ENCODE data around the gene ROCK2. TPM values are rescaled to one million over a fixed set of nuclear protein-coding genes. Genes with fewer than 3 reads are reported as not detected.

ROCK2 gene
- total RNA-seq, 1 experiment from 2014 or later, result 38.0 TPM

- Histone ChIP-seq H3K9me2 (ENCODE audit: insufficient read depth) (0 out of 2 replicates have a peak, but pooled peaks cover 3% of the 10 kb centered on the region), H3K9me3 (ENCODE audit: insufficient read depth, low read depth) (no peaks in the 10 kb centered on the region), H2AFZ (peak overlapping the region; percentile 69), H3K27me3 (ENCODE audit: insufficient read depth, low read depth) (no peaks in the 10 kb centered on the region), H3K4me2 (peak overlapping the region; percentile 92), H4K20me1 (ENCODE audit: insufficient read depth) (peaks cover 35% of the 10 kb centered on the region), H3K4me1 (replicated peaks; ENCODE audit: insufficient read depth) (peaks cover 53% of the 10 kb centered on the region), H3K79me2 (ENCODE audit: low read depth) (peaks cover 57% of the 10 kb centered on the region), H3K27ac (peak overlapping the region; percentile 98), H3K4me3 (peak overlapping the region; percentile 65), H3F3A (ENCODE audit: insufficient read depth, low read depth) (peaks cover 34% of the 10 kb centered on the region), H3K36me3 (ENCODE audit: low read depth) (no peaks in the 10 kb centered on the region)
- DNase-seq, result no peak
- POLR2A ChIA-PET (ENCODE audit: unreplicated experiment), result interaction anchor here (0.7 kb wide), 1 partner anchor 796 kb away, joined by 3 read pairs; no protein-coding TSS in a partner anchor
- TF ChIP-seq EZH2 (IDR thresholded peaks at IDR 0.05; ENCODE audit: low read depth) (no peak), CTCF (conservative IDR thresholded peaks at IDR 0.05) (no peak)
- intact Hi-C loops (cut with micrococcal nuclease; ENCODE audit: unreplicated experiment), result loop anchor here (5.0 kb wide), 4 partner anchors 49 to 191 kb away; no protein-coding TSS in a partner anchor
- CTCF ChIA-PET, result interaction anchor here (1.2 to 1.4 kb wide), 2 partner anchors 31 to 109 kb away, joined by 3 to 4 read pairs; no protein-coding TSS in a partner anchor
- no TSS peak for BruUV-seq (replicated peaks)
Observed at GRCh38 chr2:11343368-11343649, 1.1 kb downstream of the ROCK2 start.

- Histone ChIP-seq H4K20me1 (ENCODE audit: insufficient read depth) (peaks cover 39% of the 10 kb centered on the region), H3K36me3 (ENCODE audit: low read depth) (no peaks in the 10 kb centered on the region), H3K4me3 (peak overlapping the region; percentile 65), H3K27ac (peak overlapping the region; percentile 98), H3K9me2 (ENCODE audit: insufficient read depth) (no peaks in the 10 kb centered on the region), H3K79me2 (ENCODE audit: low read depth) (peaks cover 63% of the 10 kb centered on the region), H3K4me2 (peak overlapping the region; percentile 92), H3K9me3 (ENCODE audit: insufficient read depth, low read depth) (no peaks in the 10 kb centered on the region), H3K4me1 (replicated peaks; ENCODE audit: insufficient read depth) (peaks cover 53% of the 10 kb centered on the region), H3K27me3 (ENCODE audit: insufficient read depth, low read depth) (no peaks in the 10 kb centered on the region), H3F3A (ENCODE audit: insufficient read depth, low read depth) (peaks cover 34% of the 10 kb centered on the region), H2AFZ (no peak overlapping the region)
- TSS peak; percentile 50 for BruUV-seq (replicated peaks)
- intact Hi-C loops (cut with micrococcal nuclease; ENCODE audit: unreplicated experiment), result loop anchor here (5.0 kb wide), 4 partner anchors 50 to 190 kb away; no protein-coding TSS in a partner anchor
- DNase-seq, result peak; percentile 25 to 88
- ChIA-PET POLR2A (ENCODE audit: unreplicated experiment) (interaction anchor here (0.6 to 0.7 kb wide), 2 partner anchors 31 to 167 kb away, joined by 4 to 6 read pairs; no protein-coding TSS in a partner anchor), CTCF (interaction anchor here (1.2 kb wide), 1 partner anchor 108 kb away, joined by 3 read pairs; no protein-coding TSS in a partner anchor)
- no peak for TF ChIP-seq CTCF (conservative IDR thresholded peaks at IDR 0.05)
- no peak for TF ChIP-seq EZH2 (IDR thresholded peaks at IDR 0.05; ENCODE audit: low read depth)
Observed at GRCh38 chr2:11342551-11343367, 1.7 kb downstream of the ROCK2 start.

DNA sequence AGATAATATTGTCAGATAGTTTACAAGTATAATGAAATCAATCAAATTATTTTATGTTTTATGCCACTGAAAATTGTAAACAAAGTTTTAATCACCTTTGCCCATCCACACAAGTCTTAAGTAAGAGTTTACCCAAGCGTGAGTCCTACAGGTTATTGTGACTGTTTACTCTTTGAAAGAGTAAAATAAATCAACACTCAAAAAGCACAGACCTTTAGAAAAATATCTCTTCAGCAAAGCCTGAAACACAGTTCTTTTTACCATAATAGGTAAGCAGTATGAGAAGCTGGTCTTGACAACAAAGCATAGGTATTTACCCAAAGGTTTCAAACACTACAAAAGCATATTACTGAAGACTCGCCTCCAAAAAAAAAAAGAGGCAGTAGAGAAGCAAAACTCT, 3.7 kb downstream of the ROCK2 start:
- H3K9me3 ChIP-seq (ENCODE audit: insufficient read depth, low read depth), result no peaks in the 10 kb centered on the region
- CTCF ChIA-PET, result no interaction called here
- BruUV-seq (replicated peaks), result no TSS peak
- POLR2A ChIA-PET (ENCODE audit: unreplicated experiment), result no interaction called here
- H3K27me3 ChIP-seq (ENCODE audit: insufficient read depth, low read depth), result no peaks in the 10 kb centered on the region
- peaks cover 40% of the 10 kb centered on the region for H3K4me1 ChIP-seq (replicated peaks; ENCODE audit: insufficient read depth)
- no peak for DNase-seq
- peaks cover 83% of the 10 kb centered on the region for H3K79me2 ChIP-seq (ENCODE audit: low read depth)
- H3K4me2 ChIP-seq, result peak overlapping the region; percentile 92
- peaks cover 25% of the 10 kb centered on the region for H3F3A ChIP-seq (ENCODE audit: insufficient read depth, low read depth)
- H3K27ac ChIP-seq, result no peak overlapping the region
- H3K4me3 ChIP-seq, result peak overlapping the region; percentile 3; the same call in 1 of the 2 replicates
- H3K9me2 ChIP-seq (ENCODE audit: insufficient read depth), result no peaks in the 10 kb centered on the region
- no peaks in the 10 kb centered on the region for H3K36me3 ChIP-seq (ENCODE audit: low read depth)
- H4K20me1 ChIP-seq (ENCODE audit: insufficient read depth), result peaks cover 46% of the 10 kb centered on the region
- TF ChIP-seq EZH2 (IDR thresholded peaks at IDR 0.05; ENCODE audit: low read depth) (no peak), CTCF (conservative IDR thresholded peaks at IDR 0.05) (no peak)
- intact Hi-C loops (cut with micrococcal nuclease; ENCODE audit: unreplicated experiment), result loop anchor here (5.0 kb wide), 4 partner anchors 52 to 188 kb away; no protein-coding TSS in a partner anchor
- H2AFZ ChIP-seq, result no peak overlapping the region

Measured in PC-9 (cell line).